Mesendoderm (in vitro differentiated cells): ENCODE measurements around the gene METTL5.

Source experiments
- DNase-seq: peaks from one replicate; pipeline ENCODE4 v3.0.0; 2013
- H2AK5ac ChIP-seq: 2 replicates; pipeline ENCODE4 v1.6.1; 2013; ENCODE audit warnings: low read length, inconsistent platforms
- H2BK120ac ChIP-seq: 2 replicates; pipeline ENCODE4 v1.6.1; 2013; ENCODE audit warnings: low read depth, mild to moderate bottlenecking, low read length, moderate library complexity, mixed read lengths
- H2BK15ac ChIP-seq: replicated peaks from 2 replicates; pipeline ENCODE4 v1.6.1; 2013; ENCODE audit warnings: low read depth, mild to moderate bottlenecking, moderate library complexity
- H2BK5ac ChIP-seq: 2 replicates; pipeline ENCODE4 v1.6.1; 2013; ENCODE audit warnings: low read length, inconsistent platforms
- H3K18ac ChIP-seq: 2 replicates; pipeline ENCODE4 v1.6.1; 2013; ENCODE audit warnings: mild to moderate bottlenecking, low read length, mixed read lengths
- H3K23ac ChIP-seq: one replicate; pipeline ENCODE4 v1.6.1; 2013; ENCODE audit warnings: low read length
- H3K27ac ChIP-seq: 2 replicates; pipeline ENCODE4 v1.5.1; 2013; ENCODE audit warnings: low read depth, mild to moderate bottlenecking, inconsistent platforms, low read length, moderate library complexity
- H3K27me3 ChIP-seq: 2 replicates; pipeline ENCODE4 v1.6.1; 2013; ENCODE audit warnings: low read length, control low read depth, mild to moderate bottlenecking, inconsistent platforms; ENCODE audit not compliant: insufficient read depth, poor library complexity
- H3K36me3 ChIP-seq: 2 replicates; pipeline ENCODE4 v1.6.1; 2013; ENCODE audit warnings: low read length, inconsistent platforms; ENCODE audit not compliant: control insufficient read depth, insufficient read depth
- H3K4ac ChIP-seq: one replicate; pipeline ENCODE4 v1.6.1; 2013; ENCODE audit warnings: low read depth, mild to moderate bottlenecking, low read length, moderate library complexity
- H3K4me1 ChIP-seq: 2 replicates; pipeline ENCODE4 v1.6.1; 2013; ENCODE audit warnings: low read depth, low read length, inconsistent platforms; ENCODE audit not compliant: control insufficient read depth
- H3K4me2 ChIP-seq: 2 replicates; pipeline ENCODE4 v1.6.1; 2013; ENCODE audit warnings: low read length
- H3K4me3 ChIP-seq: 2 replicates; pipeline ENCODE4 v1.5.1; 2013; ENCODE audit warnings: mild to moderate bottlenecking, low read length
- H3K56ac ChIP-seq: one replicate; pipeline ENCODE4 v1.6.1; 2013; ENCODE audit warnings: low read length
- H3K79me1 ChIP-seq: 2 replicates; pipeline ENCODE4 v1.6.1; 2013; ENCODE audit warnings: low read length, inconsistent platforms
- H3K79me2 ChIP-seq: 2 replicates; pipeline ENCODE4 v1.6.1; 2013; ENCODE audit warnings: mild to moderate bottlenecking, low read length; ENCODE audit not compliant: control insufficient read depth, insufficient read depth
- H3K9ac ChIP-seq: 2 replicates; pipeline ENCODE4 v1.6.1; 2013; ENCODE audit warnings: low read length, inconsistent platforms
- H4K5ac ChIP-seq: one replicate; pipeline ENCODE4 v1.6.1; 2013; ENCODE audit warnings: low read length
- H4K8ac ChIP-seq: one replicate; pipeline ENCODE4 v1.6.1; 2013; ENCODE audit warnings: low read depth, mild to moderate bottlenecking, control low read depth, low read length, moderate library complexity
- WGBS: extraction: QIAGEN DNeasy Blood & Tissue Kit; methylation state at CpG from one replicate; pipeline ENCODE4 v1.1.7; 2013; ENCODE audit warnings: low lambda C conversion rate, missing lambda C conversion rate; ENCODE audit not compliant: insufficient coverage; ENCODE audit errors: extremely low coverage; 5-methylcytosine and 5-hydroxymethylcytosine counted together

METTL5 gene

DNA sequence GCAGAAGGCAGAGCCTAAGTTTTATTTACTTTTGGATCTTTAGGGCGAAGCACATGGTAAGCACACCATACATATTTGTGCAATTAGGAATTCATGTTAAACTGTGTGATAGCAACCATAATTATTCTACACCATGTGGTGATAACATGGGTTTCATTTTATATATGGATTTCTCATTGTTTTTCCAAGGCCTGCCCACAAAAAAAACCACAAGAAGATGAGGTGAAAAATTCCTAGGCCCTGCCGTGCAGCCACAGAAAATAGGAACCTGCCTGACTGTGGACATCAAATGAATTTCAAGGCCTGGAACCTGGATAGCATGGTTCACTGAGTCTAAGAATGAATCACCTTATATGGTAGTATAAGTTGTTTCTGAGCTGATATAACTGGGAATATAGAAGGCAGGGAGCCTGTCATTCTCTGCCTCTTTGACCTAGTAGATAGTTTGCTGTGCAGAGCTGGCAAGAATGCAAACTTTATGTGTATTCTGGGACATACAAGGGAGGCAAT is 48.4 kb downstream of the METTL5 start:
- Histone ChIP-seq H3K18ac (no peak overlapping the region), H4K8ac (no peak overlapping the region), H3K4ac (no peak overlapping the region), H3K36me3 (no peaks in the 10 kb centered on the region), H2BK5ac (no peak overlapping the region), H3K27ac (no peak overlapping the region), H3K4me3 (no peak overlapping the region), H3K79me1 (no peaks in the 10 kb centered on the region), H3K23ac (no peak overlapping the region), H3K9ac (no peak overlapping the region), H3K4me1 (no peaks in the 10 kb centered on the region), H4K5ac (no peak overlapping the region), H3K79me2 (no peaks in the 10 kb centered on the region), H2BK15ac (no peak overlapping the region), H3K27me3 (no peaks in the 10 kb centered on the region), H2AK5ac (no peak overlapping the region), H3K4me2 (no peak overlapping the region), H2BK120ac (no peak overlapping the region), H3K56ac (no peak overlapping the region)
- WGBS, result no CpG with 5 or more reads among the region's 2 CpGs
- DNase-seq, result no peak

GRCh38 chr2:169775765-169776164 is 48.9 kb downstream of the METTL5 start:
- Histone ChIP-seq H3K36me3 (no peaks in the 10 kb centered on the region), H3K79me1 (no peaks in the 10 kb centered on the region), H4K5ac (no peak overlapping the region), H3K9ac (no peak overlapping the region), H3K4me3 (no peak overlapping the region), H2AK5ac (no peak overlapping the region), H2BK5ac (no peak overlapping the region), H3K23ac (no peak overlapping the region), H3K4ac (no peak overlapping the region), H3K4me1 (no peaks in the 10 kb centered on the region), H3K27me3 (no peaks in the 10 kb centered on the region), H4K8ac (no peak overlapping the region), H3K4me2 (no peak overlapping the region), H3K79me2 (no peaks in the 10 kb centered on the region), H2BK15ac (no peak overlapping the region), H3K56ac (no peak overlapping the region), H2BK120ac (no peak overlapping the region), H3K18ac (no peak overlapping the region), H3K27ac (no peak overlapping the region)
- no peak for DNase-seq
- WGBS, result no CpG with 5 or more reads among the region's 2 CpGs

DNA sequence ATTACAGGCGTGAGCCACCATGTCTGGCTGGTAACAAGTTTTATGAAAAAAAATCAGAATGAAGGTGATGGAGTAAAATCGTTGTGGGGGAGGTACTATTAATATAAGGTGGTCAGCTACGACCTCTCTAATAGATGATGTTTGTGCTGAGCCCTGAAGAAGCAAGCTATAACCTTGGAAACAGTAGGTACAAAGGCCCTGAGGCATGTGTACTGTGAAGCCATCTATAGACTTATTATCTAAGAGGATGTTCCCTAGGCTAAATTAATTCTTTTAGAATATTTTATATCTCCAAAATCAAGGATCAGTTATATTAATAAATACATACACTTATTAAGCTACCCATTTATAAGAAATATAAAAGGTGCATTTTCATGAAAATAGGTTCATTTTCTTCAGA is 49.4 kb downstream of the METTL5 start:
- no peak overlapping the region for H3K27ac ChIP-seq
- 90% methylated on average over 2 of the region's 3 CpGs for WGBS

DNA sequence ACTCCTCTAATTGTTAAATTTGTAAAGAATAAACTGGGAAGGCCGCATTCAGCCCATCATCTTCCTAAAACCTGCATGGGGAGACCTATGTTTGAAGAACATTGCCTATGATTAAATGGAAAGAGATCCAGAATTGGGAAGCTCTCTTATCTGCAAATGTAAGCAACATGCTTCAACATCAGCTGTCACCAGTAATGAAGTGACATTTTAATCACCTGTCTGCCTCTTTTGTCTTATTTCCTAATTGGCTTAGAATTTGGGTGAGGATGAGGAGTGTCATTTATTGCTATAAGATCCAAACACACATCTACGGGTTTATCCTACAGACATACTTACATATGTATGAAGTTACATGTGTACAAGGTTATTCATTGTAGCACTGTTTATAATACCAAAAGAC is 52.1 kb downstream of the METTL5 start:
- Histone ChIP-seq H2AK5ac (no peak overlapping the region), H3K4ac (no peak overlapping the region), H2BK15ac (no peak overlapping the region), H2BK5ac (no peak overlapping the region), H3K36me3 (no peaks in the 10 kb centered on the region), H3K4me1 (no peaks in the 10 kb centered on the region), H3K56ac (no peak overlapping the region), H3K9ac (no peak overlapping the region), H3K4me3 (no peak overlapping the region), H3K18ac (no peak overlapping the region), H3K27me3 (no peaks in the 10 kb centered on the region), H3K79me2 (no peaks in the 10 kb centered on the region), H4K5ac (no peak overlapping the region), H2BK120ac (no peak overlapping the region), H3K4me2 (no peak overlapping the region), H3K27ac (no peak overlapping the region), H3K23ac (no peak overlapping the region), H3K79me1 (no peaks in the 10 kb centered on the region), H4K8ac (no peak overlapping the region)
- no peak for DNase-seq
- no CpG with 5 or more reads among the region's 2 CpGs for WGBS

More for the DNA sequence above, 49.4 kb downstream of the METTL5 start:
- Histone ChIP-seq H3K9ac (no peak overlapping the region), H3K23ac (no peak overlapping the region), H2BK5ac (no peak overlapping the region), H3K27me3 (no peaks in the 10 kb centered on the region), H3K36me3 (no peaks in the 10 kb centered on the region), H2AK5ac (no peak overlapping the region), H3K18ac (no peak overlapping the region), H3K56ac (no peak overlapping the region), H4K8ac (no peak overlapping the region), H3K4ac (no peak overlapping the region), H2BK120ac (no peak overlapping the region), H3K79me1 (no peaks in the 10 kb centered on the region), H2BK15ac (no peak overlapping the region), H3K79me2 (no peaks in the 10 kb centered on the region), H3K4me2 (no peak overlapping the region), H3K4me3 (no peak overlapping the region), H4K5ac (no peak overlapping the region), H3K4me1 (no peaks in the 10 kb centered on the region)
- no peak for DNase-seq

- H3K9ac ChIP-seq, result no peak overlapping the region
- no peak overlapping the region for H3K4ac ChIP-seq
- H3K56ac ChIP-seq, result no peak overlapping the region
- H4K8ac ChIP-seq, result no peak overlapping the region
- no peak overlapping the region for H3K18ac ChIP-seq
- H2AK5ac ChIP-seq, result no peak overlapping the region
- H3K79me1 ChIP-seq, result no peaks in the 10 kb centered on the region
- no peak overlapping the region for H2BK15ac ChIP-seq
- no peak for DNase-seq
- no peak overlapping the region for H3K23ac ChIP-seq
- H3K27me3 ChIP-seq, result no peaks in the 10 kb centered on the region
- H3K4me3 ChIP-seq, result no peak overlapping the region
- H3K79me2 ChIP-seq, result no peaks in the 10 kb centered on the region
- no peaks in the 10 kb centered on the region for H3K4me1 ChIP-seq
- no peak overlapping the region for H3K4me2 ChIP-seq
- no peaks in the 10 kb centered on the region for H3K36me3 ChIP-seq
- no peak overlapping the region for H3K27ac ChIP-seq
- H4K5ac ChIP-seq, result no peak overlapping the region
- no CpG with 5 or more reads among the region's 2 CpGs for WGBS
- no peak overlapping the region for H2BK120ac ChIP-seq
- H2BK5ac ChIP-seq, result no peak overlapping the region
Observed at GRCh38 chr2:169771612-169772011, 53.1 kb downstream of the METTL5 start.

DNA sequence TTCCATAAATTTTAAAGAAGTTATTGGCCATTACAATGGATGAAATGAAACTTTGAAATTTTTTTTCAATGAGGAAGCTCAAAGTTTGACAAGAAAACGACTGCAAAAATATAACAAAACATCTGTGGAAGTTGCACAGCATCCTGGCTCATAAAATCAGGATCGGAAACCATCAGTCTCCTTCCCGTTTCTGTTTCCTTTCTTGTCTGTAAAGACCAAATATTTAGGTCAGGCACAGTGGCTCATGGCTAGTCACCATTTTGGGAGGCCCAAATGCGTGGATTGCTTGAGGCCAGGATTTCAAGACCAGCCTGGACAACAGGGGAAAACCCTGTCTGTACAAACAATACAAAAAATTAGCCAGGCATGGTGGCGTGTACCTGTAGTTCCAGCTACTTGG is 53.7 kb downstream of the METTL5 start:
- Histone ChIP-seq H3K4ac (no peak overlapping the region), H3K27ac (no peak overlapping the region), H2BK15ac (no peak overlapping the region), H3K18ac (no peak overlapping the region), H3K27me3 (no peaks in the 10 kb centered on the region), H3K4me1 (no peaks in the 10 kb centered on the region), H3K36me3 (no peaks in the 10 kb centered on the region), H3K23ac (no peak overlapping the region), H3K79me2 (no peaks in the 10 kb centered on the region), H4K8ac (no peak overlapping the region), H3K4me3 (no peak overlapping the region), H3K79me1 (no peaks in the 10 kb centered on the region), H2BK5ac (no peak overlapping the region), H3K56ac (no peak overlapping the region), H2AK5ac (no peak overlapping the region), H3K9ac (no peak overlapping the region), H2BK120ac (no peak overlapping the region), H3K4me2 (no peak overlapping the region), H4K5ac (no peak overlapping the region)
- DNase-seq, result no peak
- WGBS, result no CpG with 5 or more reads among the region's 5 CpGs
